HCT116 (cell line): ENCODE results near the gene COX7A1. TPM values are rescaled to one million over a fixed set of nuclear protein-coding genes. Genes with fewer than 3 reads are reported as not detected.
"Not testable (repeated sequence)": the region's sequence is repeated elsewhere in the genome, so short reads cannot be mapped to it uniquely, and the experiment has no call there.

Source experiments
- ATAC-seq: fragments of 200-7000 bp; cut with Tn5 transposase; 2 replicates; pipeline ENCODE4 v1.9.1; 2020; ENCODE audit warnings: mild to moderate bottlenecking, moderate library complexity
- BruUV-seq: library from RNA; stranded (reverse); fragments of 400-500 nt; replicated peaks from 2 replicates; lab custom pipeline; 2021; lab: Mats Ljungman, UMichigan
- CTCF ChIA-PET: fragments of 300-600 bp; sonication (Branson Sonifier 250); formaldehyde crosslinking; loops from one replicate; lab custom pipeline; 2021; ENCODE audit warnings: antibody characterized with exemption; lab: Charles Lee
- POLR2A ChIA-PET: fragments of 300-600, 350-600 bp; sonication (Branson Sonifier 250); formaldehyde crosslinking; loops from one replicate; lab custom pipeline; 2021; ENCODE audit warnings: antibody characterized with exemption; lab: Charles Lee
- RAD21 ChIA-PET, 2 experiments: fragments of 300-600 bp; sonication (Branson Sonifier 250); formaldehyde crosslinking; loops; one replicate each; lab custom pipeline; 2023; ENCODE audit warnings: low total read pairs in 2 of 2; ENCODE audit not compliant: uncharacterized antibody in 2 of 2, unreplicated experiment in 2 of 2, low non-redundant PET in 1 of 2; lab: Charles Lee
- DNase-seq: peaks from one replicate; pipeline ENCODE4 v3.0.0-alpha.2; 2010; ENCODE audit warnings: low read depth, low spot score
- H2AFZ ChIP-seq: fragments of 200-600 bp; shearing (Covaris generic), sonication (generic); 2 replicates; pipeline ENCODE4 v1.6.1; 2017; ENCODE audit warnings: low read depth, mixed run types, mixed read lengths, antibody characterized with exemption, low read length; ENCODE audit not compliant: poor library complexity, severe bottlenecking
- H3K27ac ChIP-seq: 2 replicates; pipeline ENCODE4 v1.5.1; 2012; ENCODE audit warnings: low read depth, low read length
- H3K27me3 ChIP-seq: fragments of 200-600 bp; sonication (generic); 2 replicates; pipeline ENCODE4 v1.6.1; 2016; ENCODE audit warnings: mixed run types, low read length, mixed read lengths; ENCODE audit not compliant: insufficient read depth
- H3K36me3 ChIP-seq, 2 experiments: fragments of 200-500 bp in 1 of 2; fragments of 200-600 bp in 1 of 2; sonication (Bioruptor generic) in 1 of 2; sonication (generic) in 1 of 2; 2 replicates each; pipeline versions ENCODE4 v1.5.1 to v1.6.1; 2014 to 2016; ENCODE audit warnings: low read length in 2 of 2, inconsistent platforms in 1 of 2, mixed read lengths in 1 of 2, mixed run types in 1 of 2; ENCODE audit not compliant: insufficient read depth in 2 of 2, control insufficient read depth in 1 of 2
- H3K4me1 ChIP-seq, 2 experiments: fragments of 200-600 bp in 1 of 2; sonication (generic) in 1 of 2; 2 replicates each; pipeline versions ENCODE4 v1.5.1 to v1.6.1; 2012 to 2017; ENCODE audit warnings: low read length in 2 of 2, inconsistent platforms in 1 of 2, mild to moderate bottlenecking in 1 of 2, mixed read lengths in 1 of 2, mixed run types in 1 of 2, moderate library complexity in 1 of 2; ENCODE audit not compliant: insufficient read depth in 2 of 2, control insufficient read depth in 1 of 2
- H3K4me2 ChIP-seq: fragments of 200-600 bp; sonication (generic); 2 replicates; pipeline ENCODE4 v1.6.1; 2017; ENCODE audit warnings: mixed run types, low read length, mixed read lengths
- H3K4me3 ChIP-seq, 2 experiments: fragments of 200-600 bp in 1 of 2; sonication (generic) in 1 of 2; replicated peaks in 1 of 2; 2 replicates each; pipeline ENCODE4 v1.5.1; 2011 to 2016; ENCODE audit warnings: low read length in 2 of 2, control low read depth in 1 of 2, low read depth in 1 of 2, mild to moderate bottlenecking in 1 of 2, mixed read lengths in 1 of 2, mixed run types in 1 of 2
- H3K79me2 ChIP-seq: fragments of 200-600 bp; sonication (generic); 2 replicates; pipeline ENCODE4 v1.6.1; 2017; ENCODE audit warnings: mild to moderate bottlenecking, mixed run types, low read length, moderate library complexity, mixed read lengths; ENCODE audit not compliant: insufficient read depth
- H3K9ac ChIP-seq: fragments of 200-600 bp; sonication (generic); 2 replicates; pipeline ENCODE4 v1.6.1; 2016; ENCODE audit warnings: low read length, mixed read lengths
- H3K9me2 ChIP-seq: fragments of 200-600 bp; sonication (generic), shearing (Covaris generic); 2 replicates; pipeline ENCODE4 v1.6.1; 2017; ENCODE audit warnings: mixed run types, mild to moderate bottlenecking, moderate library complexity; ENCODE audit not compliant: insufficient read depth
- H3K9me3 ChIP-seq, 2 experiments: fragments of 200-500 bp in 1 of 2; fragments of 200-600 bp in 1 of 2; sonication (Bioruptor generic) in 1 of 2; sonication (generic) in 1 of 2; 2 replicates each; pipeline ENCODE4 v1.6.1; 2014 to 2017; ENCODE audit warnings: low read length in 2 of 2, mixed read lengths in 2 of 2, inconsistent platforms in 1 of 2, low read depth in 1 of 2, mild to moderate bottlenecking in 1 of 2, mixed run types in 1 of 2, moderate library complexity in 1 of 2; ENCODE audit not compliant: control insufficient read depth in 1 of 2, insufficient read depth in 1 of 2
- H4K20me1 ChIP-seq: fragments of 200-600 bp; sonication (generic), shearing (Covaris generic); 2 replicates; pipeline ENCODE4 v1.6.1; 2017; ENCODE audit warnings: mixed run types, mild to moderate bottlenecking, moderate library complexity; ENCODE audit not compliant: insufficient read depth
- CEBPB ChIP-seq: IDR thresholded peaks from 2 replicates; pipeline ENCODE4 v1.6.1; 2012; ENCODE audit warnings: low read depth
- ELF1 ChIP-seq: IDR thresholded peaks from 2 replicates; pipeline ENCODE4 v1.6.1; 2012; ENCODE audit warnings: low read depth, borderline replicate concordance
- JUND ChIP-seq: IDR thresholded peaks from 2 replicates; pipeline ENCODE4 v1.6.1; 2012
- POLR2A ChIP-seq: IDR thresholded peaks from 2 replicates; pipeline ENCODE4 v1.7.0; 2011; ENCODE audit warnings: borderline replicate concordance; ENCODE audit not compliant: insufficient read depth, insufficient read length; ENCODE audit errors: extremely low read depth
- POLR2AphosphoS5 ChIP-seq: IDR thresholded peaks from 2 replicates; pipeline ENCODE4 v1.6.1; 2011; ENCODE audit warnings: mild to moderate bottlenecking, low read depth, low read length, moderate library complexity
- SIN3A ChIP-seq: IDR thresholded peaks from 2 replicates; pipeline ENCODE4 v1.6.1; 2012; ENCODE audit warnings: low read depth
- SP1 ChIP-seq: IDR thresholded peaks from 2 replicates; pipeline ENCODE4 v1.6.1; 2012; ENCODE audit warnings: low read depth
- intact Hi-C: fragments of 100-400 bp; cut with micrococcal nuclease; formaldehyde crosslinking; loops from 2 replicates; pipeline ENCODE4 v1.10.0; 2022
- total RNA-seq: library from RNA; stranded (reverse); gene quantifications from one replicate; pipeline ENCODE4 v1.2.1, GENCODE V29; 2021; ENCODE audit not compliant: unreplicated experiment
- TF ChIP-seq, protein P1 (sequence below): IDR thresholded peaks from 2 replicates; pipeline ENCODE4 v1.6.1; 2012; ENCODE audit warnings: low read depth

COX7A1 gene
- total RNA-seq, 1 experiment from 2014 or later = not detected

DNA sequence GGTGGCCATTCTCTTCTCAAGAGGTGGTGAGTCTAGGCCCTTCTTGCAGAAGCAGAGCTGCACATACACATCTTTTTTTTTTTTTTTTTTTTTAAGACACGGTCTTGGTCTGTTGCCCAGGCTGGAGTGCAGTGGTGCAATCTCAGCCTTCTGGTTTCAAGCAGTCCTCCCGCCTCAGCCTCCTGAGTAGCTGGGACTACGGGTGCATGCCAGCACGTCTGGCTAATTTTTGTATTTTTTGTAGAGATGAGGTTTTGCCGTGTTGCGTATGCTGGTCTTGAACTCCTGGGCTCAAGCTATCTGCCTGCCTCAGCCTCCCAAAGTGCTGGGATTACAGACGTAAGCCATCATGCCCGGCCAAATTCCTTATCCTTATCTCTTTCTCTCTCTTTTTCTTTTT is 21.6 kb upstream of the COX7A1 start:
- intact Hi-C loops = not testable (repeated sequence)

DNA sequence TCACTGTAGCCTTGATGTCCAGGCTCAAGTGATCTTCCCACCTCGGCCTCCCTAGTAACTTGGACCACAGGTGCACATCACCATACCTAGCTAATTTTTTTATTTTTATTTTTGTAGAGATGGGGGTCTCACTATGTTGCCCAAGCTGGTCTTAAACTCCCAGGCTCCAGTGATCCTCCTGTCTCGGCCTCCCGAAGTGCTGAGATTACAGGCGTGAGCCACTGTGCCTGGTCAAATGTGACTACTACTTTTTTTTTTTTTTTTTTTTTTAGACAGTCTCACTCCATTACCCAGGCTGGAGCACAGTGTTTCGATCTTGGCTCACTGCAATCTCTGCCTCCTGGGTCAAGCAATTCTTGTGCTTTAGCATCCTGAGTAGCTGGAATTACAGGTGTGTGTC is 20.6 kb upstream of the COX7A1 start:
- POLR2A ChIA-PET = no interaction called here
- no peaks in the 10 kb centered on the region for H3K27me3 ChIP-seq
- H3K36me3 ChIP-seq = no peaks in the 10 kb centered on the region
- intact Hi-C loops = no loop called here
- no peak overlapping the region for H2AFZ ChIP-seq
- H3K9me3 ChIP-seq = no peaks in the 10 kb centered on the region
- TF ChIP-seq JUND = no peak
- TF ChIP-seq POLR2A = no peak
- no peak for TF ChIP-seq SP1
- no peak for TF ChIP-seq ELF1
- no peak for TF ChIP-seq POLR2AphosphoS5
- TF ChIP-seq SIN3A = no peak
- TF ChIP-seq CEBPB = no peak
- TF ChIP-seq, protein P1, sequence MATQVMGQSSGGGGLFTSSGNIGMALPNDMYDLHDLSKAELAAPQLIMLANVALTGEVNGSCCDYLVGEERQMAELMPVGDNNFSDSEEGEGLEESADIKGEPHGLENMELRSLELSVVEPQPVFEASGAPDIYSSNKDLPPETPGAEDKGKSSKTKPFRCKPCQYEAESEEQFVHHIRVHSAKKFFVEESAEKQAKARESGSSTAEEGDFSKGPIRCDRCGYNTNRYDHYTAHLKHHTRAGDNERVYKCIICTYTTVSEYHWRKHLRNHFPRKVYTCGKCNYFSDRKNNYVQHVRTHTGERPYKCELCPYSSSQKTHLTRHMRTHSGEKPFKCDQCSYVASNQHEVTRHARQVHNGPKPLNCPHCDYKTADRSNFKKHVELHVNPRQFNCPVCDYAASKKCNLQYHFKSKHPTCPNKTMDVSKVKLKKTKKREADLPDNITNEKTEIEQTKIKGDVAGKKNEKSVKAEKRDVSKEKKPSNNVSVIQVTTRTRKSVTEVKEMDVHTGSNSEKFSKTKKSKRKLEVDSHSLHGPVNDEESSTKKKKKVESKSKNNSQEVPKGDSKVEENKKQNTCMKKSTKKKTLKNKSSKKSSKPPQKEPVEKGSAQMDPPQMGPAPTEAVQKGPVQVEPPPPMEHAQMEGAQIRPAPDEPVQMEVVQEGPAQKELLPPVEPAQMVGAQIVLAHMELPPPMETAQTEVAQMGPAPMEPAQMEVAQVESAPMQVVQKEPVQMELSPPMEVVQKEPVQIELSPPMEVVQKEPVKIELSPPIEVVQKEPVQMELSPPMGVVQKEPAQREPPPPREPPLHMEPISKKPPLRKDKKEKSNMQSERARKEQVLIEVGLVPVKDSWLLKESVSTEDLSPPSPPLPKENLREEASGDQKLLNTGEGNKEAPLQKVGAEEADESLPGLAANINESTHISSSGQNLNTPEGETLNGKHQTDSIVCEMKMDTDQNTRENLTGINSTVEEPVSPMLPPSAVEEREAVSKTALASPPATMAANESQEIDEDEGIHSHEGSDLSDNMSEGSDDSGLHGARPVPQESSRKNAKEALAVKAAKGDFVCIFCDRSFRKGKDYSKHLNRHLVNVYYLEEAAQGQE = no peak
- DNase-seq (no peak), ATAC-seq (no peak)
- BruUV-seq = no TSS peak
- no peak overlapping the region for H3K4me2 ChIP-seq
- H3K9me2 ChIP-seq = no peaks in the 10 kb centered on the region
- no peak overlapping the region for H3K4me3 ChIP-seq
- peaks cover 6 to 13% of the 10 kb centered on the region in 2 experiments; a peak in 3 of 4 replicates for H3K4me1 ChIP-seq
- H3K27ac ChIP-seq = no peak overlapping the region
- H4K20me1 ChIP-seq = no peaks in the 10 kb centered on the region
- RAD21 ChIA-PET = no interaction called here
- no peaks in the 10 kb centered on the region for H3K79me2 ChIP-seq
- CTCF ChIA-PET = interaction anchor here (1.8 kb wide), 1 partner anchor 45 kb away, joined by 6 read pairs; no protein-coding TSS in a partner anchor
- no peak overlapping the region for H3K9ac ChIP-seq

More for the DNA sequence above, 21.6 kb upstream of the COX7A1 start:
- H3K79me2 ChIP-seq, H3K36me3 ChIP-seq, H3K4me2 ChIP-seq, H4K20me1 ChIP-seq, BruUV-seq, H3K27me3 ChIP-seq, H3K9me3 ChIP-seq, H3K4me3 ChIP-seq, ATAC-seq, H3K9ac ChIP-seq, H3K27ac ChIP-seq, DNase-seq, H3K9me2 ChIP-seq, H2AFZ ChIP-seq, POLR2A ChIA-PET: not testable (repeated sequence)
- CTCF ChIA-PET = interaction anchor here (0.7 to 1.8 kb wide), 2 partner anchors 46 to 243 kb away, joined by 4 to 6 read pairs; no protein-coding TSS in a partner anchor
- H3K4me1 ChIP-seq = peaks cover 6 to 13% of the 10 kb centered on the region in 2 experiments; a peak in 3 of 4 replicates
- RAD21 ChIA-PET = interaction anchor here in 1 of 2 experiments (0.7 kb wide), 1 partner anchor 384 kb away, joined by 3 read pairs; no protein-coding TSS in a partner anchor
